ENCODE data around the gene STEAP3. TPM values are rescaled to one million over a fixed set of nuclear protein-coding genes. Genes with fewer than 3 reads are reported as not detected.

The STEAP3 gene
- total and polyA plus RNA-seq, 8 donors = 1.7 to 43.8 (median 3.1) TPM

DNA sequence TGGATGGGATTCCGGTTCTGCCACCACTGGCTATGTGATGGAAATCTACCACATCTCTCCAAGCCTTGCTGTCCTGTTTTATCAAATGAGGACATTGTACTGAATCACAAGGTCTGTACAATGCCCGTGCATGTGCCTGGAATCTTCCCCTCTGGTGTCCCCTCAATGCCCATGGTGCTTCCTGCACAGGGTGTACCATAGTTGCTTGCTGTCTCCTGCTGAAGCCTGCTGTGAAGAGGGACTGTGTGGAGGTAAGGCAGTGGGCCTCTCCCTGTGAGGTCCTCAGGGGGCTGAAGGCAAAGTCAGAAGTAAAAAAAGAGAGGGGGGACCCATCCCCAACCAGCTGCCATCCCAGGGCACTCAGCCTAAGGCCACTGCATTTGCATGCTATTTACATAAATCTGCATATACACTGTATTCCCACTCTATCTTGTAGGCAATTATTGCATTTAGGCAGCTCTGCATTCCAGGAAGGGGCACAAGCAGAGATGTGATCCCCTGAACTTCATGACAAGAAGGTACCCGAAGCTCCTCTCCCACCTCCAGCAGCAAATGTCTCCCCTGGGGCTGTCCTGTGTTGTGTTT lies 9.1 kb upstream of the STEAP3 start:
- H3K27me3 ChIP-seq = peaks cover 0 to 7% of the 10 kb centered on the region in 2 donors
- ATAC-seq = no peak

DNA sequence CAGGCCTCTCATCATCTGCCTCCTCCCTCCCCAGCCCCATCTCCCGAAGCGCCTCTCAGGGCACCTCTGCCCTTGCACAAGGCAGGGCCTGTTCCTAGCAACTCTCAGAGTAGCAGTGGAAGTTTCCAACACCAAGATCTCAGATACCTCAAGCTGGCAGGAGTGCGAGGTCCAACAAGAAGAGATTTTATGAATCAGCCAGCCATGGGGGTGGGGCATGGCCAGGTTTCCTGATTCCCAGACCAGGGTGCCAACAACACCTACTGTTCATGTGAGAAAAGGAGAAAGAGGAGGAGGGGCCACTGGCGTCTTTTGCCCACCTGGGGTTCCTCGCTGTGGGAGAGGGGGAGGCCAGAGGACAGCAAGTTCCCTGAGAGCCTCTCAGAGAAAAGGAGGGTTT lies 6.6 kb upstream of the STEAP3 start:
- DNase-seq = no peak
- no peak for ATAC-seq
- Histone ChIP-seq H3K27ac (no peak overlapping the region), H3K4me3 (no peak overlapping the region), H3K4me1 (no peaks in the 10 kb centered on the region), H3K27me3 (no peaks in the 10 kb centered on the region), H3K36me3 (no peaks in the 10 kb centered on the region), H3K9me3 (no peaks in the 10 kb centered on the region)
- TF ChIP-seq, protein P1, sequence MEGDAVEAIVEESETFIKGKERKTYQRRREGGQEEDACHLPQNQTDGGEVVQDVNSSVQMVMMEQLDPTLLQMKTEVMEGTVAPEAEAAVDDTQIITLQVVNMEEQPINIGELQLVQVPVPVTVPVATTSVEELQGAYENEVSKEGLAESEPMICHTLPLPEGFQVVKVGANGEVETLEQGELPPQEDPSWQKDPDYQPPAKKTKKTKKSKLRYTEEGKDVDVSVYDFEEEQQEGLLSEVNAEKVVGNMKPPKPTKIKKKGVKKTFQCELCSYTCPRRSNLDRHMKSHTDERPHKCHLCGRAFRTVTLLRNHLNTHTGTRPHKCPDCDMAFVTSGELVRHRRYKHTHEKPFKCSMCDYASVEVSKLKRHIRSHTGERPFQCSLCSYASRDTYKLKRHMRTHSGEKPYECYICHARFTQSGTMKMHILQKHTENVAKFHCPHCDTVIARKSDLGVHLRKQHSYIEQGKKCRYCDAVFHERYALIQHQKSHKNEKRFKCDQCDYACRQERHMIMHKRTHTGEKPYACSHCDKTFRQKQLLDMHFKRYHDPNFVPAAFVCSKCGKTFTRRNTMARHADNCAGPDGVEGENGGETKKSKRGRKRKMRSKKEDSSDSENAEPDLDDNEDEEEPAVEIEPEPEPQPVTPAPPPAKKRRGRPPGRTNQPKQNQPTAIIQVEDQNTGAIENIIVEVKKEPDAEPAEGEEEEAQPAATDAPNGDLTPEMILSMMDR (IDR thresholded peaks at IDR 0.05) = no peak
- intact Hi-C loops (cut with DNase I) = no loop called here

More for the DNA sequence above, 9.1 kb upstream of the STEAP3 start:
- H3K27ac ChIP-seq = no peak overlapping the region
- H3K4me1 ChIP-seq = no peaks in the 10 kb centered on the region
- no peaks in the 10 kb centered on the region for H3K36me3 ChIP-seq
- DNase-seq = no peak
- TF ChIP-seq, protein P1 (IDR thresholded peaks at IDR 0.05) = no peak
- no peaks in the 10 kb centered on the region for H3K9me3 ChIP-seq
- intact Hi-C loops (cut with DNase I) = no loop called here
- no peak overlapping the region for H3K4me3 ChIP-seq

DNA sequence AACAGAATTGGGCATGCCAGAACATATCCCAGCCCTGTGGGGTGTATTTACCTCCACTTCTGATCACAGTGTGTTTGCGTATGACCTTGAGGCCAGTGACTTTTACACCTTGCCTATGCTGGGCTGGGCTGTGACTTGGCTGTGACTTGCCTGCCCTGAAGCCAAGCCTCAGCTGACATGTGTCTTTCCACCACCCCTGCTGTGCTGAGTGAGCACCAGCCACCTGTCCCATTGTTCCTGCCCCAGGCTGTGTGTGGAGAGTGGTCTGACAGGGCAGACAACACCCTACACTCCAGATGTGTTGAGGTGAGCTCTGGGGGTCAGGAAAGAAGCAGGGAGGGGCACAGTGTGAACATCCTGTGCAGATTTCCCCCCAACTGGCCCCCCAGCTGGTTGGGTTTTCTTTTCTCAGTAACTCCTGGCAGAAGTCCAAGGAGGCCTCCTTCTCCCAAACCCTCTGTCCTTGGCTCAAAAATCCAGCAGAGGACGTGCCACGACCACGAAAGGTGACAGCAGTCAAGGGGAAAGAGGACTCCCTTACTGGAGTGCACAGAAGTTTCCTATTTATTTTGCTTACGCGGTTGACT lies 5.1 kb upstream of the STEAP3 start:
- no peaks in the 10 kb centered on the region for H3K9me3 ChIP-seq
- ATAC-seq = peak; percentile 9
- intact Hi-C loops (cut with DNase I) = no loop called here
- peak in 1 of 4 donors; percentile 68 for DNase-seq
- H3K36me3 ChIP-seq = no peaks in the 10 kb centered on the region
- TF ChIP-seq, protein P1 (IDR thresholded peaks at IDR 0.05) = no peak
- H3K4me1 ChIP-seq = peaks cover 4 to 6% of the 10 kb centered on the region in 2 donors
- H3K27ac ChIP-seq = no peak overlapping the region
- H3K4me3 ChIP-seq = no peak overlapping the region
- peaks cover 0 to 8% of the 10 kb centered on the region in 2 donors for H3K27me3 ChIP-seq

DNA sequence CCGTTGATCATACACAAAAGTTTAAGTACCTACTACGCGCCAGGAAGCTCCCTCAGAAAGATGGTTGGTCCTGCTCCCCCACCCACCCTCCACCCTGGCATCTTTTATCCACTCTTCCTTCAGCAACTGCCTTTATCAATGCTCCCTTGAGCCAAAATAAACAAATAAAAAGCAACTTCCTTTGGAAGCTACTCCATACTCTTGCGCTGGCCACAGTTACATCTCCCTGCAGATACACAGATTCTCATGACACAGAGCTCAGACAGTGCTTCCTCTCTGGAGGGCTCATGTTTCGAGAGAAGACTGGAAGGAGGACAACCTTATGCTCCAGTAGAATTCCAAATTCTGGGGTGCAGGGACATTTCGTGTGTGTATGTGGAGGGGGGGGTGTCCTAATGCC lies 3.8 kb upstream of the STEAP3 start:
- Histone ChIP-seq H3K9me3 (no peaks in the 10 kb centered on the region), H3K27ac (no peak overlapping the region), H3K4me3 (no peak overlapping the region), H3K4me1 (peaks cover 14 to 15% of the 10 kb centered on the region in 2 donors), H3K27me3 (peaks cover 0 to 20% of the 10 kb centered on the region in 2 donors), H3K36me3 (no peaks in the 10 kb centered on the region)
- DNase-seq = no peak
- ATAC-seq = no peak
- intact Hi-C loops (cut with DNase I) = no loop called here
- TF ChIP-seq, protein P1 (IDR thresholded peaks at IDR 0.05) = no peak

DNA sequence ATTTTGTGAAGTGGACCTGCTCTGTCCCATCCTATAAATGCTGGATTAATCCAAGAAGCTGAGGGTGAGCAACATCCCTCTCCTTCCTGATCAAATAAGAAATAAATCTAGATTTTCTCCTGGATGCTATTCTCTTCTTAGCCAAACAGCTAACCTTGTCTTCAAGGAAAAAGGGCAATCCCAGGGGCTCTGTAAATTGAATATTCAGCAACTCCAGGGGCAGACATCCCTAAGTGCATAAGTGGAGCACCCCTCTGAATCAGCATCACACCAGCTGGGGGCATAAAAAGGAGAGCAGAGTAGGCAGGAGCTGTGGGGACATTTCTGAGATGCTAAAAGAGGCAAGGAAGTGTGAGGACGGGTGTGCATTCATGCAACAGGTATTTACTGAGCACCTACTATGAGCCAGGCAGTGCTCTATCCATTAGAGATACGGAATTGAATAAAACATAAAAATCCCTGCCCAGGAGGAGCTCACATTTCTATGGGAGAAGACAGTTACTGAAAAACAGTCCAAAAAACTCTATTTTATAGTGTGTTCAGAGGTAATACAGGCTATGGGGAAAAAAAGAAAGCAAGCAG lies 2.8 kb upstream of the STEAP3 start:
- intact Hi-C loops (cut with DNase I) = no loop called here
- H3K9me3 ChIP-seq = no peaks in the 10 kb centered on the region
- H3K4me3 ChIP-seq = no peak overlapping the region
- H3K4me1 ChIP-seq = peaks cover 19 to 22% of the 10 kb centered on the region in 2 donors
- ATAC-seq = no peak
- no peak for DNase-seq
- H3K27me3 ChIP-seq = peaks cover 0 to 20% of the 10 kb centered on the region in 2 donors
- no peak overlapping the region for H3K27ac ChIP-seq
- TF ChIP-seq, protein P1 (IDR thresholded peaks at IDR 0.05) = no peak
- no peaks in the 10 kb centered on the region for H3K36me3 ChIP-seq
